GM19193 (cell line): Measurements from ENCODE around the gene LAMA3.

Experiments used
- POLR2A ChIP-seq: IDR thresholded peaks from 4 replicates; pipeline ENCODE4 v1.6.1; 2011; ENCODE audit not compliant: insufficient read depth, insufficient read length; ENCODE audit errors: extremely low read depth

The LAMA3 gene

DNA sequence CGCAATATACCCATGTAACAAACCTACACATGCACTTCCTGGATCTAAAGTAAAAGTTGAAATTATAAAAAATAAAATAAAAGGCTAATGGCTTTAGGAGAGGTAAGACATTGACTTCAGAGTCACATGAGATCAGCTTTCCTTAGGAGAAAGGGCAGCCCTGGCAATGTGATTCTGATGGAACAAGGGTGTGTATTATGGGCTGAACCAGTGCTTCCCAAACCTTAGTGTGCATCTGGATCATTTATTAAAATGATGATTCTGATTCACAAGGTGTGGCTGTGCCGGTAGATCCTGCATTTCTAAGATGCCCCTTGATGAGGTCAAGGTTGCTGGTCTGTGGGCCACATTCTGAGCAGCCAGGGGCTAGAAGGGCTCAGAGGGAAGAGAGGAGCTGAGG, 42.6 kb downstream of the LAMA3 start:
- no peak for TF ChIP-seq POLR2A

DNA sequence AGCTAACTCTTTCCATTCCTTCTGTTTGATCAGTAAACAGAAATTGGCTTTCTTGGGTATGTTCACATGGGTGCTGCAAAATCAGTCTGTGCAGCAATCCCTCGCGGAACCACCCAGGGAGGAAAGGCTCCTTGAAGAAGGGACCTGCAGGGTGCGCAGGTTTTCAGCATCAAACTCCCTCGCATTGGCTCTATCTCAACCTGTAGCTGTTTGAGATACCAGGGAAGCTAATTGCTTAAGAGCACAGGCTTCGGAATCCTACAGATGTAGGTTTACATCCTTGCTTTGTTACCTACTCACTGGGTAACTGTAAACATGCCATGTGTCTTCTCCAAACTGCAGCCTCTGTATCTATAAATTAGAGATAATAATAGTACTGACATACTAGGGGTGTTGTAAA, 43.2 kb downstream of the LAMA3 start:
- no peak for TF ChIP-seq POLR2A

- TF ChIP-seq POLR2A: no peak
Measured at GRCh38 chr18:23733895-23734294, 44.6 kb downstream of the LAMA3 start.

GRCh38 chr18:23735021-23735464, 45.8 kb downstream of the LAMA3 start:
- TF ChIP-seq POLR2A: no peak

DNA sequence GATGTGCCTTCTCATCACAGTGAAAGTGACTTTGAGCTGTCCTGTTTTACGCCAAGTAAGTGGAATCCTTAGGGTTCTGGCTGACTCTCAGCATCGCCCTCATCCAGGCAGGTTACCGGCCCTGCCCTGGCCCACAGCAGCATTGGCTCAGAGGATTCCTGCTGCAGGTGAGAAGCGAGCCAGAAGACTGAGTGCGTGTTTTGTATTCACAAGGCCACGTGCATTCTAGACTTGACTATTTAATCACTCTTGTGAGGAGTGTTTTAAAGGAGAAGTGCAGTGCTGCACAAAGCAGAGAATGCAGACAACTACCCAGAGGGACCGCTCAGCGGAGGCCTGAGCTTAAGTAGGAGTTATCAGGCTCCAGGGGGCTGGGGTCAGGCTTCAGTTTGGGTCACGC, 48.3 kb downstream of the LAMA3 start:
- TF ChIP-seq POLR2A: no peak

- TF ChIP-seq POLR2A: no peak
Measured at GRCh38 chr18:23738151-23738550, 48.9 kb downstream of the LAMA3 start.

- TF ChIP-seq POLR2A: no peak
Measured at GRCh38 chr18:23738575-23738974, 49.3 kb downstream of the LAMA3 start.

- no peak for TF ChIP-seq POLR2A
Measured at GRCh38 chr18:23740105-23740830, 51.0 kb downstream of the LAMA3 start.

- no peak for TF ChIP-seq POLR2A
Measured at GRCh38 chr18:23743733-23744333, 54.6 kb downstream of the LAMA3 start.

GRCh38 chr18:23745366-23745765, 56.1 kb downstream of the LAMA3 start:
- no peak for TF ChIP-seq POLR2A

- TF ChIP-seq POLR2A: no peak
Measured at GRCh38 chr18:23746851-23747250, 57.6 kb downstream of the LAMA3 start.

DNA sequence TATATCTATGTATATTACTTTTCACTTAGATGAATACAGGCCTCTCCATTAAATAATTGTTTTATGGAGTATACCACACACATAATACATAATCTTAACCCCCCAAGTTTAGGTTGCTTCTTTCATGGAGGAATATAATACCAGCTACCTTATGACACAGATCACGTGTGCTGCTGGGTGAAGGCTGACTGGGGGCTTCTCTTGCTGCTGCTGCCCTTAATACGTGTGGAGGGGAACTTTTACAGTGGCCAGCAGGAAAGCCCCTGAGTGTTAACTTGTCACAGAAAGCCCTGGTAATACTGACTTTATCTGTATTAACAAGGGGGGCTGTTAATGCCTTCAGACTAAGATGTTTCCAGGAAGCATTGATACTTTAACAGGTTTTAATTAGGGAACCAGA, 63.1 kb downstream of the LAMA3 start:
- TF ChIP-seq POLR2A: no peak

GRCh38 chr18:23752796-23753195, 63.5 kb downstream of the LAMA3 start:
- no peak for TF ChIP-seq POLR2A

GRCh38 chr18:23756590-23757436, 67.6 kb downstream of the LAMA3 start:
- no peak for TF ChIP-seq POLR2A

- no peak for TF ChIP-seq POLR2A
Measured at GRCh38 chr18:23757437-23757733, 68.1 kb downstream of the LAMA3 start.

GRCh38 chr18:23758281-23758680, 69.0 kb downstream of the LAMA3 start:
- TF ChIP-seq POLR2A: no peak
